ENCODE measurements around the gene EPN3. TPM values are rescaled to one million over a fixed set of nuclear protein-coding genes. Genes with fewer than 3 reads are reported as not detected.

EPN3 gene
- total RNA-seq, result 1 to 10 TPM; 1.3 to 2.6 TPM
- 1 to 10 TPM; 2.5 to 2.6 TPM for polyA plus RNA-seq
- long read RNA-seq, donor 1, result 0 reads
- long read RNA-seq, donor 2, partial matches to known transcripts, result 0 of 1 reads
- long read RNA-seq, donor 2, other reads (novel, unspliced or antisense), result 0 of 1 reads
- long read RNA-seq, donor 3, result 0 reads
- long read RNA-seq, donor 4, full-length matches to known transcripts, result 1 of 1 reads
- long read RNA-seq, donor 4, partial matches to known transcripts, result 0 of 1 reads
- long read RNA-seq, donor 4, other reads (novel, unspliced or antisense), result 0 of 1 reads
- long read RNA-seq, donor 5, result 0 reads

- 3 to 4% methylated on average over 21 of the region's 21 CpGs for WGBS, 2 donors
- ATAC-seq (ENCODE audit: insufficient read depth, low FRiP score), result no peak
- Histone ChIP-seq H3K9ac (ENCODE audit: insufficient read depth in 1 of 2, low read length in 2 of 2) (peak within 1 kb of the TSS in 1 of 2 donors; percentile 16), H3K4me1 (ENCODE audit: control insufficient read depth in 5 of 5, insufficient read depth in 5 of 5, low read length in 5 of 5) (peaks cover 0 to 32% (median 7%) of the 10 kb centered on the region in 5 donors), H3K4me3 (no peak within 1 kb of the TSS), H3K36me3 (ENCODE audit: control insufficient read depth in 4 of 4, insufficient read depth in 4 of 4, low read length in 4 of 4) (no peaks in the 10 kb centered on the region), H3K27ac (ENCODE audit: low read depth in 1 of 2, low read length in 1 of 2) (no peak within 1 kb of the TSS), H3K9me3 (ENCODE audit: control insufficient read depth in 4 of 4, insufficient read depth in 3 of 4, low read length in 3 of 4) (peaks cover 0 to 1% (median 0%) of the 10 kb centered on the region in 4 donors), H3K27me3 (ENCODE audit: control insufficient read depth in 3 of 3, insufficient read depth in 3 of 3, low read length in 2 of 3) (peaks cover 0 to 4% (median 4%) of the 10 kb centered on the region in 3 donors)
- DNase-seq, result peak; percentile 59 to 78 (median 72)
- TF ChIP-seq CTCF (IDR thresholded peaks at IDR 0.05; ENCODE audit: control extremely low read depth, extremely low read depth), result no peak
Measured at GRCh38 chr17:50532452-50533024, at the start of gene EPN3. EPN3 (plus strand) TSS chr17:50532735; CDS start chr17:50536557, 3,822 bp downstream.

GRCh38 chr17:50483266-50483665 lies 49.3 kb upstream of the EPN3 start:
- H3K27ac ChIP-seq (ENCODE audit: low read depth in 1 of 2, low read length in 1 of 2), result no peak overlapping the region
- no peak overlapping the region for H3K9ac ChIP-seq (ENCODE audit: insufficient read depth in 1 of 2, low read length in 2 of 2)

GRCh38 chr17:50484386-50485155 lies 48.0 kb upstream of the EPN3 start:
- DNase-seq (peak in 1 of 3 donors; percentile 10), ATAC-seq (ENCODE audit: insufficient read depth, low FRiP score) (no peak)
- H3K4me3 ChIP-seq, result no peak overlapping the region
- no peak overlapping the region for H3K27ac ChIP-seq (ENCODE audit: low read depth in 1 of 2, low read length in 1 of 2)
- H3K4me1 ChIP-seq (ENCODE audit: control insufficient read depth in 5 of 5, insufficient read depth in 5 of 5, low read length in 5 of 5), result peaks cover 0 to 6% (median 4%) of the 10 kb centered on the region in 5 donors
- no peak overlapping the region for H3K9ac ChIP-seq (ENCODE audit: insufficient read depth in 1 of 2, low read length in 2 of 2)
- H3K27me3 ChIP-seq (ENCODE audit: control insufficient read depth in 3 of 3, insufficient read depth in 3 of 3, low read length in 2 of 3), result no peaks in the 10 kb centered on the region
- TF ChIP-seq CTCF (IDR thresholded peaks at IDR 0.05; ENCODE audit: control extremely low read depth, extremely low read depth), result no peak
- 95 to 96% methylated on average over 9 to 11 of the region's 11 CpGs for WGBS, 2 donors
- H3K9me3 ChIP-seq (ENCODE audit: control insufficient read depth in 4 of 4, insufficient read depth in 3 of 4, low read length in 3 of 4), result no peaks in the 10 kb centered on the region
- peaks cover 6 to 36% (median 11%) of the 10 kb centered on the region in 4 donors for H3K36me3 ChIP-seq (ENCODE audit: control insufficient read depth in 4 of 4, insufficient read depth in 4 of 4, low read length in 4 of 4)

More at GRCh38 chr17:50483266-50483665, 49.3 kb upstream of the EPN3 start:
- DNase-seq, result no peak
- H3K36me3 ChIP-seq (ENCODE audit: control insufficient read depth in 4 of 4, insufficient read depth in 4 of 4, low read length in 4 of 4), result peaks cover 6 to 36% (median 11%) of the 10 kb centered on the region in 4 donors
- TF ChIP-seq CTCF (IDR thresholded peaks at IDR 0.05; ENCODE audit: control extremely low read depth, extremely low read depth), result no peak
- 88 to 90% methylated on average over 5 of the region's 5 CpGs for WGBS, 2 donors
- peaks cover 0 to 8% (median 6%) of the 10 kb centered on the region in 5 donors for H3K4me1 ChIP-seq (ENCODE audit: control insufficient read depth in 5 of 5, insufficient read depth in 5 of 5, low read length in 5 of 5)
- ATAC-seq (ENCODE audit: insufficient read depth, low FRiP score), result no peak
- no peaks in the 10 kb centered on the region for H3K27me3 ChIP-seq (ENCODE audit: control insufficient read depth in 3 of 3, insufficient read depth in 3 of 3, low read length in 2 of 3)
- no peaks in the 10 kb centered on the region for H3K9me3 ChIP-seq (ENCODE audit: control insufficient read depth in 4 of 4, insufficient read depth in 3 of 4, low read length in 3 of 4)
- no peak overlapping the region for H3K4me3 ChIP-seq

Measured in lung (tissue), 16 donors.